GM12873 (cell line): Measurements from ENCODE around the gene SIGLEC15.

Experiments
- CTCF ChIP-seq: IDR thresholded peaks from 2 replicates; pipeline ENCODE4 v1.5.1; 2012; ENCODE audit warnings: low read depth, mild to moderate bottlenecking, moderate library complexity, low read length, control low read depth; ENCODE audit not compliant: insufficient read depth; ENCODE audit errors: missing control alignments

The SIGLEC15 gene

GRCh38 chr18:45861926-45862325, 36.5 kb downstream of the SIGLEC15 start:
- TF ChIP-seq CTCF: no peak

DNA sequence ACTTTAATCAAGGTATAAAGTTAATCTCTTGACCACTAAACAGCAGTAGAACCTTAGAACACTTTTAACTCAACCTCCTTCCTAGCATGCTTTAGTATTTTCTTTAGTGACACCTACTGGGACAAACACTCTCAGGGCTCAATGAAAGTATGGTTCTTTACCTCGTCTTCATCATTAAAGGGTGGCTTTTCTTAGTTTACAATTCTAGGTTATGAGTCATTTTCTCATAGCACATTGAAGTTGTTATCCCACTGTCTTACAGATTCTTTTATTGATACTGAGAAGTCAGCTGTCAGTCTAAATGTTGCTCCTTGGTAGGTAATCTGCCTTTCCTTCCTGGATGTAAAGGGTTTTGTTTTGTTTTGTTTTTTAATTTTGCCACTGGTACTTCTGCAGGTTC, 38.0 kb downstream of the SIGLEC15 start:
- no peak for TF ChIP-seq CTCF

DNA sequence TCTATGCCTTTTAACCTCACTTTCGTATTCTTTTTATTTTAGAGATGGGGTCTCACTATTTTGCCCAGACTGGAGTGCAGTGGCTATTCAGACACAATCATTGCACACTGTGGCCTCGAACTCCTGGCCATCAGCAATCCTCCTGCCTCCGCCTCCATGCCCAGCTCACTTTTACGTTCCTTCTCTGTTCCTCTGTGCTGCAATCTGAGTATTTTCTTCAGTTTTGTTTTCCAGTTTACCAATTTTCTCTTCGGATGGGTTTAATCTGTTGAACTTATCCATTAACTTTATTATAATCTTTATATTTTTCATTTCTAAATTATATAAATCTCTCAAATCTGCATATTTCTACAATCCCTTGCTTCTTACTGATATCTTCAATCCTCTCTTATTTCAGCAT, 38.6 kb downstream of the SIGLEC15 start:
- TF ChIP-seq CTCF: no peak

- no peak for TF ChIP-seq CTCF
These were observed 40.0 kb downstream of the SIGLEC15 start for GRCh38 chr18:45865466-45865865.

- no peak for TF ChIP-seq CTCF
These were observed 44.9 kb downstream of the SIGLEC15 start for GRCh38 chr18:45870419-45870818.

DNA sequence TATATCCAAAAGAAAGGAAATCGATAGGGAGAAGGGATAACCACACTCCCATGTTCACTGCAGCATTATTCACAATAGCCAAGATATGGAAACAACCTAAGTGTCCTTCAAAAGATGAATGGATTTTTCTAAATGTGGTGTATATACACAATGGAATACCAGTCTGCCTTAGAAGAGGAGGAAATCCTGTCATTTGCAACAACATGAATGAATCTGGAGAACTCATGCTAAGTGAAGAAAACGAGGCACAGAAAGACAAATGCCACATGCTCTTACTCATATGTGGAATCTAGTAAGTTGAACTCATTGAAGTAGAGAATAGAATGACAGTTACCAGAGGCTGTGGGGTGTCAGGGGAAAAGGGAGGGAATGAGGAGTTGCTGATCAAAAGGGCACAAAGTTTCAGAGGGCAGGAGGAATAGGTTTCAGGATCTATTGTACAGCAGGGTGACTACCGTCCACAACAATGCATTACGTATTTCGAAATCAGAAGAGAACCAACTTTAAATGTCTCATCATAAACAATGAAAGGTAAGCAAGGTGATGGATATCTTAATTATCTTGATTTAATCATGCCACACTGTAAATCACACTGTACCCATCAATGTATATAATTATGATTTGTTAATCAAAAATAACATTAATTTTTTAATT, 46.1 kb downstream of the SIGLEC15 start:
- TF ChIP-seq CTCF: no peak

GRCh38 chr18:45874491-45875184, 49.2 kb downstream of the SIGLEC15 start:
- TF ChIP-seq CTCF: no peak
